H1 (cell line): ENCODE measurements around the gene QDPR.

Experiments used
- BRCA1 ChIP-seq: IDR thresholded peaks from 2 replicates; pipeline ENCODE4 v1.6.1; 2012; ENCODE audit warnings: low read depth, low read length, improper control_type of control experiment
- CHD2 ChIP-seq: IDR thresholded peaks from 2 replicates; pipeline ENCODE4 v1.6.1; 2012; ENCODE audit warnings: low read length, improper control_type of control experiment
- EZH2 ChIP-seq: fragments of 200-600 bp; sonication (generic); IDR thresholded peaks from 2 replicates; pipeline ENCODE4 v1.7.1; 2012; ENCODE audit warnings: low read depth, mild to moderate bottlenecking, moderate library complexity, low read length, inconsistent platforms; ENCODE audit not compliant: severe bottlenecking
- POLR2A ChIP-seq, 2 experiments: IDR thresholded peaks; 1 replicate in 1 of 2; 2 replicates in 1 of 2; pipeline ENCODE4 v1.6.1; 2011; ENCODE audit warnings: low read depth in 2 of 2, low read length in 2 of 2, mild to moderate bottlenecking in 2 of 2; ENCODE audit errors: control extremely low read depth in 1 of 2
- POLR2AphosphoS5 ChIP-seq: IDR thresholded peaks from 2 replicates; pipeline ENCODE4 v1.6.1; 2011; ENCODE audit warnings: low read depth, low read length
- RBBP5 ChIP-seq: IDR thresholded peaks from 2 replicates; pipeline ENCODE4 v1.7.1; 2012; ENCODE audit warnings: low read depth, mild to moderate bottlenecking, inconsistent platforms, low read length, moderate library complexity, borderline replicate concordance
- YY1 ChIP-seq: IDR thresholded peaks from 2 replicates; pipeline ENCODE4 v1.6.1; 2011; ENCODE audit warnings: low read depth, mild to moderate bottlenecking, low read length
- TF ChIP-seq, protein P1 (sequence below), 3 experiments: IDR thresholded peaks; 1 replicate in 2 of 3; 2 replicates in 1 of 3; pipeline versions ENCODE4 v1.5.1 to v1.6.1; 2011; ENCODE audit warnings: low read length in 3 of 3, mild to moderate bottlenecking in 3 of 3, inconsistent platforms in 2 of 3, low read depth in 1 of 3, moderate library complexity in 1 of 3; ENCODE audit not compliant: insufficient read depth in 1 of 3; ENCODE audit errors: control extremely low read depth in 1 of 3
- TF ChIP-seq, protein P2 (sequence below): fragments of 300-600 bp; sonication (generic); IDR thresholded peaks from 2 replicates; pipeline ENCODE4 v1.7.1; 2012; ENCODE audit warnings: low read length, moderate library complexity, mild to moderate bottlenecking, inconsistent platforms; ENCODE audit not compliant: insufficient replicate concordance

DNA sequence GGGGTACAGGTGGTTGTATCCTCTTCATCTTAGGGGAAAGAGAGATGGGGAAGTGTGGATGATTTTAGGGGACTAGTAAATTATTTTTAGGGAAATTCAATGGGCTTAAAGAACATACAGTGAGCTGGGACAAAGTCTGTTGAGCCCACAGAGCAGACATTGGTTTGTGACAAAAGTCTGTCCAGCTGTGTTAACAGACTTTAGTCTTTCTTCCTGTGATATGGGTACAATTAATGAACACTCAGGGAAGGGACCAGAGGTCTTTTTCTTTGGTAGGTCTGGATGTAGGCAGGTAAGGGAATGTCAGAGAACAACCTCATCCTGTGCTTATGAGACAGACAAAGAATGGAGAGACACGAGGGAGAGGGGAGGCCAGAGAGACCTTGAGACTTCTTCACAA, 5.1 kb upstream of the QDPR start:
- TF ChIP-seq, protein P1, sequence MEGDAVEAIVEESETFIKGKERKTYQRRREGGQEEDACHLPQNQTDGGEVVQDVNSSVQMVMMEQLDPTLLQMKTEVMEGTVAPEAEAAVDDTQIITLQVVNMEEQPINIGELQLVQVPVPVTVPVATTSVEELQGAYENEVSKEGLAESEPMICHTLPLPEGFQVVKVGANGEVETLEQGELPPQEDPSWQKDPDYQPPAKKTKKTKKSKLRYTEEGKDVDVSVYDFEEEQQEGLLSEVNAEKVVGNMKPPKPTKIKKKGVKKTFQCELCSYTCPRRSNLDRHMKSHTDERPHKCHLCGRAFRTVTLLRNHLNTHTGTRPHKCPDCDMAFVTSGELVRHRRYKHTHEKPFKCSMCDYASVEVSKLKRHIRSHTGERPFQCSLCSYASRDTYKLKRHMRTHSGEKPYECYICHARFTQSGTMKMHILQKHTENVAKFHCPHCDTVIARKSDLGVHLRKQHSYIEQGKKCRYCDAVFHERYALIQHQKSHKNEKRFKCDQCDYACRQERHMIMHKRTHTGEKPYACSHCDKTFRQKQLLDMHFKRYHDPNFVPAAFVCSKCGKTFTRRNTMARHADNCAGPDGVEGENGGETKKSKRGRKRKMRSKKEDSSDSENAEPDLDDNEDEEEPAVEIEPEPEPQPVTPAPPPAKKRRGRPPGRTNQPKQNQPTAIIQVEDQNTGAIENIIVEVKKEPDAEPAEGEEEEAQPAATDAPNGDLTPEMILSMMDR (IDR thresholded peaks at IDR 0.05; ENCODE audit: control extremely low read depth in 1 of 3, insufficient read depth in 1 of 3, low read depth in 1 of 3, low read length in 3 of 3): no peak
- TF ChIP-seq, protein P2, sequence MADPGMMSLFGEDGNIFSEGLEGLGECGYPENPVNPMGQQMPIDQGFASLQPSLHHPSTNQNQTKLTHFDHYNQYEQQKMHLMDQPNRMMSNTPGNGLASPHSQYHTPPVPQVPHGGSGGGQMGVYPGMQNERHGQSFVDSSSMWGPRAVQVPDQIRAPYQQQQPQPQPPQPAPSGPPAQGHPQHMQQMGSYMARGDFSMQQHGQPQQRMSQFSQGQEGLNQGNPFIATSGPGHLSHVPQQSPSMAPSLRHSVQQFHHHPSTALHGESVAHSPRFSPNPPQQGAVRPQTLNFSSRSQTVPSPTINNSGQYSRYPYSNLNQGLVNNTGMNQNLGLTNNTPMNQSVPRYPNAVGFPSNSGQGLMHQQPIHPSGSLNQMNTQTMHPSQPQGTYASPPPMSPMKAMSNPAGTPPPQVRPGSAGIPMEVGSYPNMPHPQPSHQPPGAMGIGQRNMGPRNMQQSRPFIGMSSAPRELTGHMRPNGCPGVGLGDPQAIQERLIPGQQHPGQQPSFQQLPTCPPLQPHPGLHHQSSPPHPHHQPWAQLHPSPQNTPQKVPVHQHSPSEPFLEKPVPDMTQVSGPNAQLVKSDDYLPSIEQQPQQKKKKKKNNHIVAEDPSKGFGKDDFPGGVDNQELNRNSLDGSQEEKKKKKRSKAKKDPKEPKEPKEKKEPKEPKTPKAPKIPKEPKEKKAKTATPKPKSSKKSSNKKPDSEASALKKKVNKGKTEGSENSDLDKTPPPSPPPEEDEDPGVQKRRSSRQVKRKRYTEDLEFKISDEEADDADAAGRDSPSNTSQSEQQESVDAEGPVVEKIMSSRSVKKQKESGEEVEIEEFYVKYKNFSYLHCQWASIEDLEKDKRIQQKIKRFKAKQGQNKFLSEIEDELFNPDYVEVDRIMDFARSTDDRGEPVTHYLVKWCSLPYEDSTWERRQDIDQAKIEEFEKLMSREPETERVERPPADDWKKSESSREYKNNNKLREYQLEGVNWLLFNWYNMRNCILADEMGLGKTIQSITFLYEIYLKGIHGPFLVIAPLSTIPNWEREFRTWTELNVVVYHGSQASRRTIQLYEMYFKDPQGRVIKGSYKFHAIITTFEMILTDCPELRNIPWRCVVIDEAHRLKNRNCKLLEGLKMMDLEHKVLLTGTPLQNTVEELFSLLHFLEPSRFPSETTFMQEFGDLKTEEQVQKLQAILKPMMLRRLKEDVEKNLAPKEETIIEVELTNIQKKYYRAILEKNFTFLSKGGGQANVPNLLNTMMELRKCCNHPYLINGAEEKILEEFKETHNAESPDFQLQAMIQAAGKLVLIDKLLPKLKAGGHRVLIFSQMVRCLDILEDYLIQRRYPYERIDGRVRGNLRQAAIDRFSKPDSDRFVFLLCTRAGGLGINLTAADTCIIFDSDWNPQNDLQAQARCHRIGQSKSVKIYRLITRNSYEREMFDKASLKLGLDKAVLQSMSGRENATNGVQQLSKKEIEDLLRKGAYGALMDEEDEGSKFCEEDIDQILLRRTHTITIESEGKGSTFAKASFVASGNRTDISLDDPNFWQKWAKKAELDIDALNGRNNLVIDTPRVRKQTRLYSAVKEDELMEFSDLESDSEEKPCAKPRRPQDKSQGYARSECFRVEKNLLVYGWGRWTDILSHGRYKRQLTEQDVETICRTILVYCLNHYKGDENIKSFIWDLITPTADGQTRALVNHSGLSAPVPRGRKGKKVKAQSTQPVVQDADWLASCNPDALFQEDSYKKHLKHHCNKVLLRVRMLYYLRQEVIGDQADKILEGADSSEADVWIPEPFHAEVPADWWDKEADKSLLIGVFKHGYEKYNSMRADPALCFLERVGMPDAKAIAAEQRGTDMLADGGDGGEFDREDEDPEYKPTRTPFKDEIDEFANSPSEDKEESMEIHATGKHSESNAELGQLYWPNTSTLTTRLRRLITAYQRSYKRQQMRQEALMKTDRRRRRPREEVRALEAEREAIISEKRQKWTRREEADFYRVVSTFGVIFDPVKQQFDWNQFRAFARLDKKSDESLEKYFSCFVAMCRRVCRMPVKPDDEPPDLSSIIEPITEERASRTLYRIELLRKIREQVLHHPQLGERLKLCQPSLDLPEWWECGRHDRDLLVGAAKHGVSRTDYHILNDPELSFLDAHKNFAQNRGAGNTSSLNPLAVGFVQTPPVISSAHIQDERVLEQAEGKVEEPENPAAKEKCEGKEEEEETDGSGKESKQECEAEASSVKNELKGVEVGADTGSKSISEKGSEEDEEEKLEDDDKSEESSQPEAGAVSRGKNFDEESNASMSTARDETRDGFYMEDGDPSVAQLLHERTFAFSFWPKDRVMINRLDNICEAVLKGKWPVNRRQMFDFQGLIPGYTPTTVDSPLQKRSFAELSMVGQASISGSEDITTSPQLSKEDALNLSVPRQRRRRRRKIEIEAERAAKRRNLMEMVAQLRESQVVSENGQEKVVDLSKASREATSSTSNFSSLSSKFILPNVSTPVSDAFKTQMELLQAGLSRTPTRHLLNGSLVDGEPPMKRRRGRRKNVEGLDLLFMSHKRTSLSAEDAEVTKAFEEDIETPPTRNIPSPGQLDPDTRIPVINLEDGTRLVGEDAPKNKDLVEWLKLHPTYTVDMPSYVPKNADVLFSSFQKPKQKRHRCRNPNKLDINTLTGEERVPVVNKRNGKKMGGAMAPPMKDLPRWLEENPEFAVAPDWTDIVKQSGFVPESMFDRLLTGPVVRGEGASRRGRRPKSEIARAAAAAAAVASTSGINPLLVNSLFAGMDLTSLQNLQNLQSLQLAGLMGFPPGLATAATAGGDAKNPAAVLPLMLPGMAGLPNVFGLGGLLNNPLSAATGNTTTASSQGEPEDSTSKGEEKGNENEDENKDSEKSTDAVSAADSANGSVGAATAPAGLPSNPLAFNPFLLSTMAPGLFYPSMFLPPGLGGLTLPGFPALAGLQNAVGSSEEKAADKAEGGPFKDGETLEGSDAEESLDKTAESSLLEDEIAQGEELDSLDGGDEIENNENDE: no peak
- TF ChIP-seq EZH2 (no peak), POLR2AphosphoS5 (no peak), YY1 (no peak), CHD2 (no peak), POLR2A (IDR thresholded peaks at IDR 0.05; ENCODE audit: control extremely low read depth in 1 of 2, low read depth in 2 of 2, low read length in 2 of 2) (no peak), RBBP5 (no peak), BRCA1 (no peak)
